CD4-positive, alpha-beta memory T cell (primary cell): Measurements from ENCODE around the gene DDX47. TPM values are rescaled to one million over a fixed set of nuclear protein-coding genes. Genes with fewer than 3 reads are reported as not detected.
"Not testable (repeated sequence)": the region's sequence is repeated elsewhere in the genome, so short reads cannot be mapped to it uniquely, and the experiment has no call there.

Source experiments
- CTCF ChIA-PET: fragments of 350-600 bp; sonication (Branson Sonifier 250); formaldehyde crosslinking; loops from one replicate; lab custom pipeline; 2021; ENCODE audit warnings: inconsistent platforms; ENCODE audit not compliant: partially characterized antibody; lab: Charles Lee
- POLR2A ChIA-PET: fragments of 350-600 bp; sonication (Branson Sonifier 250); formaldehyde crosslinking; loops from one replicate; lab custom pipeline; 2021; ENCODE audit not compliant: partially characterized antibody; lab: Charles Lee
- DNase-seq, 5 donors: peaks; one replicate each; pipeline versions ENCODE4 v3.0.0 to v3.0.0-alpha.2; 2020 to 2022; ENCODE audit warnings: mixed read lengths in 1 of 5
- H3K27ac ChIP-seq: one replicate; pipeline ENCODE4 v1.7.0; 2013; ENCODE audit warnings: low read depth, low read length
- H3K27me3 ChIP-seq: 2 replicates; pipeline ENCODE4 v1.7.0; 2013; ENCODE audit warnings: mild to moderate bottlenecking, low read length, moderate library complexity; ENCODE audit not compliant: insufficient read depth
- H3K36me3 ChIP-seq: 2 replicates; pipeline ENCODE4 v1.7.0; 2013; ENCODE audit warnings: mild to moderate bottlenecking, low read length, moderate library complexity; ENCODE audit not compliant: insufficient read depth
- H3K4me1 ChIP-seq: 2 replicates; pipeline ENCODE4 v1.7.0; 2013; ENCODE audit warnings: mild to moderate bottlenecking, low read length, moderate library complexity; ENCODE audit not compliant: insufficient read depth
- H3K4me3 ChIP-seq, 2 donors: one replicate each; pipeline ENCODE4 v1.7.0; 2013; ENCODE audit warnings: low read length in 2 of 2, mild to moderate bottlenecking in 1 of 2
- H3K9me3 ChIP-seq, 2 donors: one replicate each; pipeline ENCODE4 v1.7.0; 2013; ENCODE audit warnings: low read length in 2 of 2, control low read depth in 1 of 2; ENCODE audit not compliant: control insufficient read depth in 1 of 2
- H3K27ac Mint-ChIP-seq, 7 donors: one replicate each; pipeline ENCODE4 v1.8.0; 2020 to 2021; ENCODE audit warnings: mixed read lengths in 7 of 7, mild to moderate bottlenecking in 6 of 7, inconsistent platforms in 3 of 7, moderate library complexity in 3 of 7
- H3K27me3 Mint-ChIP-seq, 2 donors: one replicate each; pipeline ENCODE4 v1.8.0; 2020 to 2021; ENCODE audit warnings: mixed read lengths in 2 of 2
- H3K36me3 Mint-ChIP-seq, 2 donors: one replicate each; pipeline ENCODE4 v1.8.0; 2020 to 2021; ENCODE audit warnings: mixed read lengths in 2 of 2, inconsistent platforms in 1 of 2, mild to moderate bottlenecking in 1 of 2
- H3K4me1 Mint-ChIP-seq, 4 donors: one replicate each; pipeline ENCODE4 v1.8.0; 2020 to 2021; ENCODE audit warnings: mixed read lengths in 4 of 4, mild to moderate bottlenecking in 1 of 4
- H3K4me3 Mint-ChIP-seq, 8 donors: one replicate each; pipeline ENCODE4 v1.8.0; 2020 to 2021; ENCODE audit warnings: mixed read lengths in 8 of 8, mild to moderate bottlenecking in 7 of 8, moderate library complexity in 6 of 8, inconsistent platforms in 3 of 8
- H3K9me3 Mint-ChIP-seq, 8 donors: one replicate each; pipeline ENCODE4 v1.8.0; 2020 to 2021; ENCODE audit warnings: mixed read lengths in 8 of 8, mild to moderate bottlenecking in 5 of 8, inconsistent platforms in 3 of 8, moderate library complexity in 1 of 8
- intact Hi-C: fragments of 100-400 bp; cut with micrococcal nuclease; formaldehyde crosslinking; loops from one replicate; pipeline ENCODE4 v1.15.1; 2023
- polyA plus RNA-seq, 2 donors: library from polyadenylated mRNA; unstranded; fragments of 300-500 nt; fragmentation: Illumina TruSeq; gene quantifications; one replicate each; pipeline ENCODE4 v1.2.3, GENCODE V29; 2021
- total RNA-seq, 2 experiments: library from RNA; stranded (reverse); gene quantifications; one replicate each; pipeline ENCODE4 v1.2.3, GENCODE V29; 2021

DDX47 gene
- total and polyA plus RNA-seq, 4 experiments from 2014 or later: 66.5 to 74.9 (median 68.9) TPM

DNA sequence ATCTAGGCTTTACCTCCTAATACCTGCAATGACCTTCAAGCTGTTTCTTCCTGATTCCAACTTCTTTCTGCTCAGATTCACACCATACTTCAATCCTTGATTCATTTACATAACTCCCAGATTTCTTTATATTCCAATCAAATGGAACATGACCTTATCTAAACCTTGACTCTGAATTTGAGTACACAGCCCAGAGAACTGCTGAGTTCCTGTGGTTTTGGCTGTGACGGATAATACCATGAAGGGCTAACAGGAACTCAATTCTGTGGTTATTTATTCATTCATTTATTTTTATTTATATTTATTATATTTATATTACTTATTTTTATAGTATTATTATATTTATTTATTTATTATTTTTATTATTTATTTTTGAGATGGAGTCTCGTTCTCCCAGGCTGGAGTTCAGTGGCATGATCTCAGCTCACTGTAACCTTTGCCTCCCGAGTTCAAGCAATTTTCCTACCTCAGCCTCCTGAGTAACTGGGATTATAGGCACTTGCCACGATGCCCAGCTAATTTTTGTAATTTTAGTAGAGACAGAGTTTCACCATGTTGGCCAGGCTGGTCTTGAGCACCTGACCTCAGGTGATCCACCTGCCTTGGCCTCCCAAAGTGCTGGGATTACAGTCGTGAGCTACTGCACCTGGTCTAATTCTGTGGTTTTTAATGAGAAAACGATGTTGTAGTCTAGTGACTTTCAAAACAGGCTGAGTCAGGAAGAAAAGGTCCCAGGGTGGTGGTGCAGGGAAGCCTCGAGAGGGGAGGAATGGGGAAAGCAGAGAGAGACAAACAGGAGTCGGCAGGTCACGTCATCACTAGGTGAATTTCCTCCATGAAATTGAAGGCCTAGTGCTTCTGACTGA, 16.0 kb upstream of the DDX47 start:
- Histone ChIP-seq H3K4me1 (peaks cover under 1% of the 10 kb centered on the region), H3K27ac (no peak overlapping the region), H3K36me3 (no peaks in the 10 kb centered on the region), H3K27me3 (no peaks in the 10 kb centered on the region), H3K4me3 (no peak overlapping the region), H3K9me3 (no peaks in the 10 kb centered on the region)
- DNase-seq: no peak
- intact Hi-C loops: no loop called here
- CTCF ChIA-PET: interaction anchor here (2.5 kb wide), 1 partner anchor 8 kb away, joined by 12 read pairs; no protein-coding TSS in a partner anchor
- Mint-ChIP-seq H3K4me3 (no peak overlapping the region), H3K27ac (peak overlapping the region in 3 of 7 donors; percentile 8 to 63 (median 60)), H3K27me3 (no peaks in the 10 kb centered on the region), H3K4me1 (peaks cover under 1 to 7% (median 6%) of the 10 kb centered on the region in 4 donors), H3K9me3 (no peaks in the 10 kb centered on the region), H3K36me3 (no peaks in the 10 kb centered on the region)
- POLR2A ChIA-PET: interaction anchor here (2.0 kb wide), 1 partner anchor 10 kb away, joined by 9 read pairs; no protein-coding TSS in a partner anchor

GRCh38 chr12:12797794-12798152, 15.4 kb upstream of the DDX47 start:
- Histone ChIP-seq H3K27ac (no peak overlapping the region), H3K36me3 (no peaks in the 10 kb centered on the region), H3K9me3 (no peaks in the 10 kb centered on the region), H3K27me3 (no peaks in the 10 kb centered on the region), H3K4me3 (no peak overlapping the region), H3K4me1 (peaks cover 6% of the 10 kb centered on the region)
- Mint-ChIP-seq H3K4me1 (peaks cover 3 to 13% (median 11%) of the 10 kb centered on the region in 4 donors), H3K27me3 (no peaks in the 10 kb centered on the region), H3K9me3 (no peaks in the 10 kb centered on the region), H3K4me3 (no peak overlapping the region), H3K27ac (no peak overlapping the region), H3K36me3 (no peaks in the 10 kb centered on the region)
- POLR2A ChIA-PET: interaction anchor here (2.0 kb wide), 1 partner anchor 10 kb away, joined by 9 read pairs; no protein-coding TSS in a partner anchor
- no peak for DNase-seq
- intact Hi-C loops: no loop called here
- CTCF ChIA-PET: interaction anchor here (2.5 kb wide), 1 partner anchor 9 kb away, joined by 12 read pairs; no protein-coding TSS in a partner anchor

DNA sequence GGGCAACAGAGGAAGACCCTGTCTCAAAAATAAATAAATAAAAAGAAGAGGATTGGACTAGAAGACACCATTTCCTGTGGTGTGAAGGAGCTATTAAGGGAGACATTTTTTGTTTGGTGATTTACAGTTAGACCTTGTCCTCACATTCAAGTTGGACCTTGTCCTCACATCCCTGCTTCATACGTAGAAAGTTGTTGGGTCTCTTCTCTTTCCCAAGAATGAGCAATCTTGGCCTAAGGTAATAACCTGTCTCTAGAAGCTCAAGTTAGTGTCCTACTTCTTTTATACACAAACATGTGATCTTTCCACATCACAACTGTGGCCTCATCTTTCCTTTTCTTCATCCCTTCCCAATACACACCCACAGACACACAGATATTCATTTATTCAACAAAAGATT, 14.7 kb upstream of the DDX47 start:
- Mint-ChIP-seq H3K36me3 (no peaks in the 10 kb centered on the region), H3K9me3 (no peaks in the 10 kb centered on the region), H3K4me3 (no peak overlapping the region), H3K4me1 (peaks cover 7 to 20% (median 16%) of the 10 kb centered on the region in 4 donors), H3K27me3 (no peaks in the 10 kb centered on the region), H3K27ac (peak overlapping the region in 2 of 7 donors; percentile 8 to 43)
- no peak overlapping the region for H3K27ac ChIP-seq
- peaks cover 13% of the 10 kb centered on the region for H3K4me1 ChIP-seq
- H3K36me3 ChIP-seq: no peaks in the 10 kb centered on the region
- POLR2A ChIA-PET: interaction anchor here (2.0 kb wide), 1 partner anchor 11 kb away, joined by 9 read pairs; no protein-coding TSS in a partner anchor
- H3K4me3 ChIP-seq: no peak overlapping the region
- no peaks in the 10 kb centered on the region for H3K27me3 ChIP-seq
- intact Hi-C loops: no loop called here
- H3K9me3 ChIP-seq: no peaks in the 10 kb centered on the region
- no peak for DNase-seq
- CTCF ChIA-PET: interaction anchor here (2.5 kb wide), 1 partner anchor 10 kb away, joined by 12 read pairs; no protein-coding TSS in a partner anchor

DNA sequence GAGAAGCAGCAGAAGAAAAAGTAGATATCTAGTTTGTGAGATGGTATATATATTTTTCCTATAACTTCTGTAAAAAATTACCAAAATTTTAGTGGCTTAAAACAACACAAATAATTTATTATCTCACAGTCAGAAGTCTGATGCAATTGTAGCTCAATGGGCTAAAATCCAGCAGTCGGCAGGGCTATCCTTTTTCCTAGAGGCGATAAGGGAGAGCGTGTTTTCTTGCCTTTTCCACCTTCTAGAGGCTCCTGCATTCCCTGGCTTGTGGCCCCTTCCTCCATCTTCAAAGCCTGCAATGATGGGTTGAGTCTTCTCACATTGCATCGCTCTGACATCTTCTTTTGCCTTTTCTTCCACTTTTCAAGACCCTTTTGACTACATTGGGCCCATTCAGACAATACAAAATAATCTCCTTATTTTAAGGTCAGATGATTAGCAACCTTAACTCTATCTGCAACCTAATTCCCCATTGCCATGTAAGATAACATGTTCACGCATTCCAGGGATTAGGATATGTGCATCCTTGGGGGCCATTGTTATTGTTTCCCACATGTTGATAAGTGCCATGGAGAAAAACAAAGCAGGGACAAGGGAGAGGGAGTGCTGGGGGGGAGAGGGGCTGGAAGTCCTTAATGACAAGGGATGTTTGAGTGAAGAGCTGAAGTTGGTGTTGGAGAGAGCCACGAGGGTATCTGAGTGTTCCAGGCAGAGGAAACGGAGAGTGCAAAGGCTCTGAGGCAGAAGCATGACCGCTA, 13.8 kb upstream of the DDX47 start:
- Histone ChIP-seq H3K9me3 (no peaks in the 10 kb centered on the region), H3K4me1 (peaks cover 21% of the 10 kb centered on the region), H3K27ac (no peak overlapping the region), H3K27me3 (no peaks in the 10 kb centered on the region), H3K4me3 (no peak overlapping the region), H3K36me3 (no peaks in the 10 kb centered on the region)
- ChIA-PET CTCF (interaction anchor here (2.5 kb wide), 2 partner anchors 10 to 11 kb away, joined by 12 to 14 read pairs; no protein-coding TSS in a partner anchor), POLR2A (interaction anchor here (0.7 to 2.0 kb wide), 4 partner anchors 12 to 165 kb away, joined by 3 to 9 read pairs (median 4); no protein-coding TSS in a partner anchor)
- intact Hi-C loops: no loop called here
- Mint-ChIP-seq H3K4me1 (peaks cover 10 to 27% (median 20%) of the 10 kb centered on the region in 4 donors), H3K9me3 (no peaks in the 10 kb centered on the region), H3K27ac (peak overlapping the region in 2 of 7 donors; percentile 1 to 60), H3K36me3 (no peaks in the 10 kb centered on the region), H3K27me3 (no peaks in the 10 kb centered on the region), H3K4me3 (no peak overlapping the region)
- no peak for DNase-seq

DNA sequence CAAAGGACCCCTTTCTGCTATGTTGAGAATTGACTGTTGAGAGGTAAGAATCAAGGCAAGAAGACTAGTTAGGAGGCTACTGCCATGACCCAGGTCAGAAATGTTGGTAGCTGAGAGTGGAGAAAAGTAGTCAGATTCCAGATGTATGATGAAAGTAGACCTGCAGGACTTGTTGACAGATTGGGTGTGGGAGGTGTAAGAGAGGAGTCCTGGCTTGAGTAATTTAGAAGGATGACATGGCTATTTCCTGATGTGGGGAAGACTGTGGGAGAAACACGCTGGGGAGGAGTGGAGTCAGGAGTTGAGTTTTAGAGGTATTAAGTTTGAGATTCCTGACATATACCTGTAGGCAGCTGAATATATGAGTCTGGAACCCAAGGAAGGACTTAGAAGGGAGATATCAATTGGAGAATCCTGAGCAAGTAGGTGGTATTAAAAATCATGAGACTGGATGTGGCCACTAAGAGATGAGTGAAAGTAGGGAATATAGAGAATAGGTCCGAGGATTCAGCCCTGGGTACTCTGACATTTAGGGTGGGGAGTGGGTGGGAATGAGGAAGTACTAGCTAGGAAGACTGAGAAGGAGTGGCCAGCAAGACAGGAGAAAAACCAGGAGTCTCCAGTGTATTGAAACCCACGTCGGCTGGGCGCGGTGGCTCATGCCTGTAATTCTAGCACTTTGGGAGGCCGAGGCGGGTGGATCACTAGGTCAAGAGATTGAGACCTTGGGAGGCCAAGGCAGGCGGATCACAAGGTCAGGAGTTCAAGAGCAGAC, 12.6 kb upstream of the DDX47 start:
- peak overlapping the region in 3 of 7 donors; percentile 59 to 75 (median 70) for H3K27ac Mint-ChIP-seq
- ChIA-PET CTCF (interaction anchor here (2.5 kb wide), 1 partner anchor 12 kb away, joined by 14 read pairs; no protein-coding TSS in a partner anchor), POLR2A (interaction anchor here (1.2 kb wide), 1 partner anchor 14 kb away, joined by 3 read pairs; no protein-coding TSS in a partner anchor)
- no peak for DNase-seq
- peaks cover 21% of the 10 kb centered on the region for H3K4me1 ChIP-seq
- H3K4me3 Mint-ChIP-seq: no peak overlapping the region
- no peak overlapping the region for H3K4me3 ChIP-seq
- no peaks in the 10 kb centered on the region for H3K27me3 ChIP-seq
- intact Hi-C loops: loop anchor here (10.0 kb wide), 1 partner anchor 446 kb away; the partner anchor contains the start of genes BORCS5 and MANSC1
- no peaks in the 10 kb centered on the region for H3K9me3 ChIP-seq
- no peak overlapping the region for H3K27ac ChIP-seq
- no peaks in the 10 kb centered on the region for H3K9me3 Mint-ChIP-seq
- H3K36me3 Mint-ChIP-seq: no peaks in the 10 kb centered on the region
- peaks cover 10 to 34% (median 27%) of the 10 kb centered on the region in 4 donors for H3K4me1 Mint-ChIP-seq
- H3K27me3 Mint-ChIP-seq: no peaks in the 10 kb centered on the region
- no peaks in the 10 kb centered on the region for H3K36me3 ChIP-seq

GRCh38 chr12:12801656-12802055, 11.5 kb upstream of the DDX47 start:
- H3K9me3 Mint-ChIP-seq, H3K36me3 Mint-ChIP-seq, POLR2A ChIA-PET, H3K36me3 ChIP-seq, H3K4me3 ChIP-seq, H3K27me3 ChIP-seq, H3K27me3 Mint-ChIP-seq, DNase-seq, H3K27ac ChIP-seq, H3K4me3 Mint-ChIP-seq, H3K9me3 ChIP-seq: not testable (repeated sequence)
- intact Hi-C loops: loop anchor here (10.0 kb wide), 1 partner anchor 447 kb away; the partner anchor contains the start of genes BORCS5 and MANSC1
- CTCF ChIA-PET: interaction anchor here (0.7 to 2.5 kb wide), 2 partner anchors 14 to 411 kb away, joined by 3 to 14 read pairs; no protein-coding TSS in a partner anchor
- H3K4me1 ChIP-seq: peaks cover 27% of the 10 kb centered on the region
- Mint-ChIP-seq H3K27ac (peak overlapping the region in 2 of 7 donors; percentile 26 to 60), H3K4me1 (peaks cover 14 to 43% (median 33%) of the 10 kb centered on the region in 4 donors)
